Endothelial cell of umbilical vein (primary cell): Measurements from ENCODE around the gene SLC47A2. TPM values are rescaled to one million over a fixed set of nuclear protein-coding genes. Genes with fewer than 3 reads are reported as not detected.

Source experiments
- BruUV-seq: library from RNA; stranded (reverse); fragments of 400-500 nt; replicated peaks from 2 replicates; lab custom pipeline; 2021; lab: Mats Ljungman, UMichigan
- CTCF ChIA-PET: fragments of 300-600, 350-600 bp; sonication (Branson Sonifier 250); formaldehyde crosslinking; loops from one replicate; lab custom pipeline; 2021; ENCODE audit warnings: antibody characterized with exemption, inconsistent platforms; lab: Charles Lee
- POLR2A ChIA-PET: fragments of 300-600, 350-600 bp; sonication (Branson Sonifier 250); formaldehyde crosslinking; loops from one replicate; lab custom pipeline; 2021; ENCODE audit warnings: antibody characterized with exemption, inconsistent platforms; lab: Charles Lee
- DNase-seq: peaks from one replicate; pipeline ENCODE4 v3.0.0-alpha.2; 2011; ENCODE audit warnings: low read depth, low spot score
- FAIRE-seq: peaks from 2 replicates; lab custom pipeline; 2011; peaks lifted over from hg19 to GRCh38; lab: Jason Lieb, UNC
- H2AFZ ChIP-seq: 2 replicates; pipeline ENCODE4 v1.6.0; 2012; ENCODE audit warnings: low read depth, low read length, control low read depth, inconsistent platforms
- H3K27ac ChIP-seq: 2 replicates; pipeline ENCODE4 v1.5.1; 2011; ENCODE audit warnings: low read depth, mild to moderate bottlenecking, control low read depth, low read length, moderate library complexity; ENCODE audit not compliant: insufficient read depth
- H3K27me3 ChIP-seq, 2 experiments: 2 replicates each; pipeline versions ENCODE4 v1.6.0 to v1.6.1; 2011; ENCODE audit warnings: low read length in 2 of 2, mixed read lengths in 1 of 2; ENCODE audit not compliant: control insufficient read depth in 2 of 2, insufficient read depth in 2 of 2
- H3K36me3 ChIP-seq, 2 experiments: 2 replicates in 1 of 2; 3 replicates in 1 of 2; pipeline ENCODE4 v1.5.1; 2011; ENCODE audit warnings: low read length in 2 of 2, mild to moderate bottlenecking in 1 of 2, moderate library complexity in 1 of 2; ENCODE audit not compliant: control insufficient read depth in 2 of 2, insufficient read depth in 2 of 2; ENCODE audit errors: extremely low read depth in 1 of 2
- H3K4me1 ChIP-seq: 3 replicates; pipeline ENCODE4 v1.5.1; 2011; ENCODE audit warnings: mild to moderate bottlenecking, low read length; ENCODE audit not compliant: control insufficient read depth, insufficient read depth; ENCODE audit errors: extremely low read depth
- H3K4me2 ChIP-seq: 2 replicates; pipeline ENCODE4 v1.6.1; 2011; ENCODE audit warnings: low read length, control low read depth, mixed read lengths; ENCODE audit not compliant: insufficient read depth
- H3K4me3 ChIP-seq, 3 experiments: fragments of 200-600 bp in 1 of 3; sonication (generic), shearing (Covaris generic) in 1 of 3; replicated peaks in 1 of 3; 2 replicates each; pipeline ENCODE4 v1.5.1; 2011 to 2016; ENCODE audit warnings: control low read depth in 3 of 3, low read length in 3 of 3, mild to moderate bottlenecking in 2 of 3, inconsistent platforms in 1 of 3, low read depth in 1 of 3, moderate library complexity in 1 of 3; ENCODE audit not compliant: insufficient read depth in 1 of 3
- H3K79me2 ChIP-seq: 2 replicates; pipeline ENCODE4 v1.6.0; 2012; ENCODE audit warnings: low read length, inconsistent platforms; ENCODE audit not compliant: control insufficient read depth, insufficient read depth
- H3K9ac ChIP-seq: replicated peaks from 2 replicates; pipeline ENCODE3; 2011; ENCODE audit warnings: low read length, control low read depth; ENCODE audit not compliant: insufficient read depth; ENCODE audit errors: extremely low read depth
- H3K9me1 ChIP-seq: replicated peaks from 3 replicates; pipeline ENCODE4 v1.6.0; 2011; ENCODE audit warnings: mild to moderate bottlenecking, low read length; ENCODE audit not compliant: control insufficient read depth, insufficient read depth; ENCODE audit errors: extremely low read depth
- H3K9me3 ChIP-seq: replicated peaks from 2 replicates; pipeline ENCODE4 v1.5.1; 2012; ENCODE audit warnings: low read length, inconsistent platforms; ENCODE audit not compliant: control insufficient read depth, insufficient read depth
- H4K20me1 ChIP-seq: replicated peaks from 2 replicates; pipeline ENCODE3; 2011; ENCODE audit warnings: mild to moderate bottlenecking, low read length; ENCODE audit not compliant: control insufficient read depth, insufficient read depth; ENCODE audit errors: extremely low read depth
- EZH2 ChIP-seq: IDR thresholded peaks from 2 replicates; pipeline ENCODE4 v1.6.1; 2012; ENCODE audit warnings: borderline replicate concordance, low read depth, mild to moderate bottlenecking, moderate library complexity, low read length, inconsistent platforms; ENCODE audit not compliant: severe bottlenecking
- FOS ChIP-seq: IDR thresholded peaks from 2 replicates; pipeline ENCODE4 v1.6.1; 2011; ENCODE audit warnings: mild to moderate bottlenecking, low read length, moderate library complexity, borderline replicate concordance; ENCODE audit not compliant: insufficient read depth
- GATA2 ChIP-seq: IDR thresholded peaks from 2 replicates; pipeline ENCODE4 v1.7.0; 2011; ENCODE audit warnings: low read depth, mild to moderate bottlenecking, moderate library complexity, mixed read lengths, low read length; ENCODE audit not compliant: insufficient read length, insufficient read depth
- JUN ChIP-seq: IDR thresholded peaks from 2 replicates; pipeline ENCODE4 v1.6.1; 2011; ENCODE audit warnings: borderline replicate concordance, low read depth; ENCODE audit not compliant: insufficient read length, insufficient read depth
- MYC ChIP-seq: IDR thresholded peaks from one replicate; pipeline ENCODE4 v1.6.1; 2011; ENCODE audit warnings: mild to moderate bottlenecking, low read depth, low read length
- POLR2A ChIP-seq: IDR thresholded peaks from 2 replicates; pipeline ENCODE4 v1.6.1; 2012; ENCODE audit warnings: low read depth, mild to moderate bottlenecking, control low read depth, low read length
- POLR2AphosphoS5 ChIP-seq: IDR thresholded peaks from 2 replicates; pipeline ENCODE4 v1.6.1; 2012; ENCODE audit warnings: low read depth, mild to moderate bottlenecking, control low read depth, low read length, moderate library complexity; ENCODE audit not compliant: insufficient read depth
- dilution Hi-C: fragments of 300-500 bp; cut with MboI; formaldehyde crosslinking; loops from one replicate; pipeline ENCODE4 v1.15.0; 2019; ENCODE audit warnings: low sequenced_read_pairs; ENCODE audit not compliant: extremely low pct_ligation_motif_present
- intact Hi-C: fragments of 100-400 bp; cut with micrococcal nuclease; formaldehyde crosslinking; loops from one replicate; pipeline ENCODE4 v1.10.0; 2022
- polyA plus RNA-seq, 4 experiments: library from polyadenylated mRNA; depleted of rRNA in 3 of 4; stranded (reverse) in 3 of 4; unstranded in 1 of 4; fragments of >200 nt; gene quantifications; 2 replicates each; pipeline versions ENCODE4 v1.2.1 to v1.2.3, GENCODE V29; 2011 to 2012; ENCODE audit warnings: missing spikeins in 1 of 4
- total RNA-seq: library from RNA; stranded (reverse); gene quantifications from 2 replicates; pipeline ENCODE4 v1.2.3, GENCODE V29; 2021
- TF ChIP-seq, protein P1 (sequence below): IDR thresholded peaks from 2 replicates; pipeline ENCODE4 v1.6.1; 2011; ENCODE audit not compliant: insufficient read depth, insufficient read length
- TF ChIP-seq, protein P2 (sequence below), 2 donors: IDR thresholded peaks; 1 replicate in 1 of 2; 2 replicates in 1 of 2; pipeline ENCODE4 v1.5.1; 2011; ENCODE audit warnings: low read length in 2 of 2, mild to moderate bottlenecking in 2 of 2, moderate library complexity in 2 of 2, control low read depth in 1 of 2, inconsistent platforms in 1 of 2, low read depth in 1 of 2; ENCODE audit not compliant: insufficient read depth in 1 of 2; ENCODE audit errors: extremely low read depth in 1 of 2

The SLC47A2 gene
- total and polyA plus RNA-seq, 2 donors (not counting 3 experiments of a cell fraction or from before 2014, with no cell fraction given), result not detected

DNA sequence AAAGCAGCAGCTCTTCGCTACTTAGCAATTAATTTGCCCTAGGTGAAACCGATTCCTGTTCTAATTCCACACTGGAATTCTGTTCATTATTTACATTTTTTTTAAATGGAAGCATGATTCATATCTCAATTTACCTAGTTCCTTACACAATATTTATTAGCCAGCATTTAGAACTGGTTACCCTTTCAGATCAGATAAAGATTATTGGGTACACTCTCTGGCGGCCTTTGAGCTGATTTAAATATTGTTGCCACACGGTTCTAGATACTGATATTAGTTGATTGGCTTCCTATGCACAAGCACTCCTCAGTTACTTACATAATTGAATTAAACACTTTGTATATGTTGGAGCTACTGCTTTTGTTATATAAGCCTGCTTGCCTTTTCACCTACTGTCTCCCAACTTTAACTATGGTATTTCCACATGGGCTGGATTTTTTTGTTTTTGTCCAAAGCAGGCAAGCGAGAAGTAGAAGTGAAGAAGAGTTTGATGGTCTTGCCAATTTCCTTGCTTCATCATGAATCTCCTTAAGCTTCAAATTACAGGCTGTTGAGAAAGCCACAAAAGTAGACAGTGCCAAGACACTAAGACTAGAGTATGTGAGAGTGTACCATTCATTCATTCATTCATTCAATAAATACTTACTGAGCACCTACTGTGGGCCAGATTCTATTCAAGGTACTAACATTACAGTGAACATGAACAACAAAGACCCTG, 71.7 kb downstream of the SLC47A2 start:
- H2AFZ ChIP-seq, result no peak overlapping the region
- H3K4me3 ChIP-seq, result no peak overlapping the region
- H4K20me1 ChIP-seq, result no peaks in the 10 kb centered on the region
- no peak overlapping the region for H3K27ac ChIP-seq
- H3K4me1 ChIP-seq, result peaks cover 25% of the 10 kb centered on the region
- ChIA-PET POLR2A (no interaction called here), CTCF (interaction anchor here (1.0 to 4.6 kb wide), 5 partner anchors 11 to 100 kb away, joined by 3 to 16 read pairs (median 3); no protein-coding TSS in a partner anchor)
- no TSS peak for BruUV-seq
- peaks cover 11 to 14% of the 10 kb centered on the region in 2 experiments for H3K27me3 ChIP-seq
- no peak overlapping the region for H3K4me2 ChIP-seq
- intact Hi-C loops, result loop anchor here (10.0 kb wide), 1 partner anchor 50 kb away; no protein-coding TSS in a partner anchor
- no peak overlapping the region for H3K9ac ChIP-seq
- H3K9me3 ChIP-seq, result no peaks in the 10 kb centered on the region
- H3K79me2 ChIP-seq, result peaks cover 6% of the 10 kb centered on the region
- dilution Hi-C loops, result no loop called here
- no peaks in the 10 kb centered on the region for H3K36me3 ChIP-seq
- TF ChIP-seq POLR2AphosphoS5, result no peak
- TF ChIP-seq POLR2A, result no peak
- DNase-seq, result no peak
- FAIRE-seq, result no peak
- H3K9me1 ChIP-seq, result no peaks in the 10 kb centered on the region

DNA sequence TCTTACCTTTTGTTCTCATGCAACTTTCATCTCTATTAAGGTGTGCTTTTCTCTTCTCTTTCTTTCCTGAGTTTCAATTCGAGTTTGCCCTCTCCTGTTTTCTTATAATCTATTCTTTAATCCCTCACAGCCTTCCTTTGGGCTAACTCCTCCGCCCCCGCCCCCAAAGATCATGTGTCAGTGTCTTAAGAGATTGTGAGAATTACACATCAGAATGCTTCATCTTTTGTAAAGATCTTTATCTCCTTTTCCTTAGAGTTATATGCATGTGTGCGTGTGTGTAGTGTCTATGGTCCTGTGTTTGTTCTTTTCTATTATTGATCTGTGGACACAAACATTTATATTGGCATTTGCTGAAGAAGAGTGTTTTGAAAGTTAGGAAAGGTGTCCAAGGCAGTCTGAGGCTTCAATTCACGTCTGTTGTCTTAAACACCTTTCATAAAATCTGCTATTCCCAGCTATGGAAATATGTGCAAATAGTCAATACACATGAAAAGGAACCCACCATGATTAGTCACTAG, 74.0 kb downstream of the SLC47A2 start:
- FAIRE-seq (no peak), DNase-seq (no peak)
- dilution Hi-C loops, result no loop called here

More for the DNA sequence above, 74.0 kb downstream of the SLC47A2 start:
- Histone ChIP-seq H3K9ac (no peak overlapping the region), H3K4me3 (no peak overlapping the region), H3K27me3 (peaks cover 11 to 16% of the 10 kb centered on the region in 2 experiments), H3K36me3 (no peaks in the 10 kb centered on the region), H2AFZ (no peak overlapping the region), H3K4me1 (peaks cover 10% of the 10 kb centered on the region), H3K4me2 (no peak overlapping the region), H4K20me1 (no peaks in the 10 kb centered on the region), H3K79me2 (no peaks in the 10 kb centered on the region), H3K9me1 (no peaks in the 10 kb centered on the region), H3K27ac (no peak overlapping the region), H3K9me3 (no peaks in the 10 kb centered on the region)
- CTCF ChIA-PET, result interaction anchor here (0.8 to 4.6 kb wide), 3 partner anchors 9 to 59 kb away, joined by 3 to 16 read pairs (median 4); no protein-coding TSS in a partner anchor
- intact Hi-C loops, result loop anchor here (10.0 kb wide), 1 partner anchor 52 kb away; no protein-coding TSS in a partner anchor
- POLR2A ChIA-PET, result no interaction called here
- TF ChIP-seq, protein P1, sequence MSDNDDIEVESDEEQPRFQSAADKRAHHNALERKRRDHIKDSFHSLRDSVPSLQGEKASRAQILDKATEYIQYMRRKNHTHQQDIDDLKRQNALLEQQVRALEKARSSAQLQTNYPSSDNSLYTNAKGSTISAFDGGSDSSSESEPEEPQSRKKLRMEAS, result no peak
- no peak for TF ChIP-seq EZH2
- TF ChIP-seq MYC, result no peak
- TF ChIP-seq GATA2, result no peak
- no peak for TF ChIP-seq JUN
- no peak for TF ChIP-seq POLR2A
- TF ChIP-seq FOS, result no peak
- no peak for TF ChIP-seq POLR2AphosphoS5
- TF ChIP-seq, protein P2, sequence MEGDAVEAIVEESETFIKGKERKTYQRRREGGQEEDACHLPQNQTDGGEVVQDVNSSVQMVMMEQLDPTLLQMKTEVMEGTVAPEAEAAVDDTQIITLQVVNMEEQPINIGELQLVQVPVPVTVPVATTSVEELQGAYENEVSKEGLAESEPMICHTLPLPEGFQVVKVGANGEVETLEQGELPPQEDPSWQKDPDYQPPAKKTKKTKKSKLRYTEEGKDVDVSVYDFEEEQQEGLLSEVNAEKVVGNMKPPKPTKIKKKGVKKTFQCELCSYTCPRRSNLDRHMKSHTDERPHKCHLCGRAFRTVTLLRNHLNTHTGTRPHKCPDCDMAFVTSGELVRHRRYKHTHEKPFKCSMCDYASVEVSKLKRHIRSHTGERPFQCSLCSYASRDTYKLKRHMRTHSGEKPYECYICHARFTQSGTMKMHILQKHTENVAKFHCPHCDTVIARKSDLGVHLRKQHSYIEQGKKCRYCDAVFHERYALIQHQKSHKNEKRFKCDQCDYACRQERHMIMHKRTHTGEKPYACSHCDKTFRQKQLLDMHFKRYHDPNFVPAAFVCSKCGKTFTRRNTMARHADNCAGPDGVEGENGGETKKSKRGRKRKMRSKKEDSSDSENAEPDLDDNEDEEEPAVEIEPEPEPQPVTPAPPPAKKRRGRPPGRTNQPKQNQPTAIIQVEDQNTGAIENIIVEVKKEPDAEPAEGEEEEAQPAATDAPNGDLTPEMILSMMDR (IDR thresholded peaks at IDR 0.05; ENCODE audit: extremely low read depth in 1 of 2, insufficient read depth in 1 of 2, low read depth in 1 of 2, low read length in 2 of 2), result no peak
- no TSS peak for BruUV-seq
